ENCODE results near the gene CYB5R4. TPM values are rescaled to one million over a fixed set of nuclear protein-coding genes. Genes with fewer than 3 reads are reported as not detected.

CYB5R4 gene
- total and polyA plus RNA-seq, 10 of the 15 experiments (the other 5 are each of a cell fraction or from before 2014, with no cell fraction given), result 13.4 to 61.1 (median 27.5) TPM

DNA sequence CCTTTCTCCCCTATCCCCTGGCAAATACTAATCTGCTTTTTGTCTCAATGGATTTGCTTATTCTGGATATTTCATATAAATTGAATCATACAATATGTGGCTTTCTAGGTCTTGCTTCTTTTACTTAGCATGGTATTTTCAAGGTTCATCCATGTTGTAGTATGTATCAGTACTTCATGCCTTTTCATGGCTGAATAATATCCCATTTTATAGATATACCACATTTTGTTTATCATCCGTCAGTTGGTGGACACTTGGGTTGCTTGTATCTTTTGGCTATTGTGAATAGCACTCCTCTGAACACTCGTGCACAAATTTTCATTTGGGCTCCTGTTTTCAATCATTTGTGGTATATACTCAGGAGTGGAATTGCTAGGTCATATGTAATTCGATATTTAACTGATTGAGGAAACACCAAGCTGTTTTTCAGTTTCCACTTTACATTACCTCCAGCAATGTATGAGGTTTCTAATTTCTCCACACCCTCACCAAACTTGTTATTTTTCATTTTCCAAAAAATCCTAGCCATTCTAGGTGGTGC is 36.8 kb upstream of the CYB5R4 start (continued):
- TF ChIP-seq PAX8 (IDR thresholded peaks at IDR 0.05), result no peak

DNA sequence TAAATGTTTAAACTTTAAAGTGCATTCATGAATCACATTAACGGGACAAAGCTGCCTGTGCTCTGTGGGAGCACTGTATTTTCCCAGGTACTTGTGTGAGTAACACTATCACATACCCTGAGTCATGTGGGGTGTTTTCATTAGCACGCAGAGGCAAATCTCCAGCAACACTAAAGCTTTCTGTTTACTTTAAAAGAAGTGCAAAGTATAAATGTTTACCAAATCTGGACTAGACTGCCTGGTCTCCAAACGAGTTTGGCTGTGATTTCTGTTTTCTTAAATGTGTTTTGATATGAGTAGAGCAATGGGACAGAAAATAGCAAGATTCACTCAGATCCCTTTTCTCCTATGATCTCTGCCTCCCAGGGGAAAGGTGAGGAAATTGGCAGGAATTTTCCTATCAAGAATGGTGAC is 35.1 kb upstream of the CYB5R4 start:
- FAIRE-seq (no peak), DNase-seq (ENCODE audit: low read depth, low spot score) (no peak), ATAC-seq (no peak)
- no peak overlapping the region for H3K4me2 ChIP-seq (ENCODE audit: control insufficient read depth, insufficient read depth)
- ChIA-PET CTCF (no interaction called here), RAD21 (ENCODE audit: unreplicated experiment) (no interaction called here), POLR2A (no interaction called here), SMC1A (ENCODE audit: uncharacterized antibody, unreplicated experiment) (no interaction called here)
- H4K20me1 ChIP-seq (ENCODE audit: control insufficient read depth, insufficient read depth), result no peaks in the 10 kb centered on the region
- BruUV-seq (replicated peaks), result no TSS peak
- no peaks in the 10 kb centered on the region for H3K36me3 ChIP-seq (ENCODE audit: control insufficient read depth in 2 of 2, insufficient read depth in 2 of 2, low read length in 1 of 2)
- H3K27ac ChIP-seq (ENCODE audit: control insufficient read depth, insufficient read depth), result no peak overlapping the region
- 0% methylated on average over 3 of the region's 3 CpGs for WGBS (ENCODE audit: insufficient coverage, insufficient replicate concordance, low lambda C conversion rate, missing lambda C conversion rate)
- H3K4me3 ChIP-seq, result no peak overlapping the region
- no peak overlapping the region for H3K9ac ChIP-seq (ENCODE audit: control insufficient read depth, insufficient read depth, low read length)
- H3K79me2 ChIP-seq (ENCODE audit: control insufficient read depth, insufficient read depth, low read length), result no peaks in the 10 kb centered on the region
- in situ Hi-C loops (cut with MboI), result no loop called here
- no peaks in the 10 kb centered on the region for H3K9me3 ChIP-seq (replicated peaks; ENCODE audit: control insufficient read depth, insufficient read depth, low read length)
- TF ChIP-seq DPF2 (IDR thresholded peaks at IDR 0.05), result no peak
- intact Hi-C loops (cut with micrococcal nuclease; ENCODE audit: unreplicated experiment), result no loop called here
- no peaks in the 10 kb centered on the region for H3K27me3 ChIP-seq (replicated peaks in 1 of 2; ENCODE audit: control insufficient read depth in 2 of 2, insufficient read depth in 2 of 2, low read length in 1 of 2)
- no peaks in the 10 kb centered on the region for H3K4me1 ChIP-seq (ENCODE audit: control insufficient read depth, insufficient read depth, low read length)
- no peak overlapping the region for H2AFZ ChIP-seq (ENCODE audit: control insufficient read depth, low read depth, low read length)

DNA sequence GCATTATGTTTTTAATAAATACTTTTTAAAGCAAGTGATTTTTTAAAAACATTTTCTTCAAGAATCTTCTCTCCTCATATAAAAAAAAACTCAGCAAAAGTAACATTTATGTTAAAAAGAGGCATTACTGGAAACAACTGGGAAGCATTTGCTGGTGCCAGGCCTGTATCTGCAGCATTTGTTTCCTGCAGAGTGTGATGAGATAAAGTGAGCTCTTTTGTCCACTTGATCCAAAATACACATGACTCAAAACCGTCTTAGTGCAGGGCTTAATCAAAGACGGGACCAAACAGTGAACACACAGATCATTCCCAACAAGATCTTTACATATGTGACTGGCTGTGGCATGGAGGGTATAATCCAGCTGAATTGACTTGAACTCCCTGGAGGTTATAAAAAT is 34.7 kb upstream of the CYB5R4 start:
- H3K4me1 ChIP-seq (ENCODE audit: control insufficient read depth, insufficient read depth, low read length), result no peaks in the 10 kb centered on the region
- ChIA-PET CTCF (no interaction called here), SMC1A (ENCODE audit: uncharacterized antibody, unreplicated experiment) (no interaction called here), POLR2A (no interaction called here), RAD21 (ENCODE audit: unreplicated experiment) (no interaction called here)
- no TSS peak for BruUV-seq (replicated peaks)
- no peak for DNase-seq (ENCODE audit: low read depth, low spot score)
- H3K9ac ChIP-seq (ENCODE audit: control insufficient read depth, insufficient read depth, low read length), result no peak overlapping the region
- no peaks in the 10 kb centered on the region for H3K9me3 ChIP-seq (replicated peaks; ENCODE audit: control insufficient read depth, insufficient read depth, low read length)
- no peak overlapping the region for H3K4me2 ChIP-seq (ENCODE audit: control insufficient read depth, insufficient read depth)
- intact Hi-C loops (cut with micrococcal nuclease; ENCODE audit: unreplicated experiment) (no loop called here), in situ Hi-C loops (cut with MboI) (no loop called here)
- no peak for ATAC-seq
- TF ChIP-seq RAD51 (IDR thresholded peaks at IDR 0.05), result no peak
- no peak for TF ChIP-seq E2F4 (IDR thresholded peaks at IDR 0.05; ENCODE audit: low read depth, low read length)
- no peak for TF ChIP-seq MTA3 (IDR thresholded peaks at IDR 0.05; ENCODE audit: borderline replicate concordance, low read length)
- no peaks in the 10 kb centered on the region for H3K79me2 ChIP-seq (ENCODE audit: control insufficient read depth, insufficient read depth, low read length)
- no peak overlapping the region for H3K27ac ChIP-seq (ENCODE audit: control insufficient read depth, insufficient read depth)
- no peak overlapping the region for H2AFZ ChIP-seq (ENCODE audit: control insufficient read depth, low read depth, low read length)
- no peaks in the 10 kb centered on the region for H3K36me3 ChIP-seq (ENCODE audit: control insufficient read depth in 2 of 2, insufficient read depth in 2 of 2, low read length in 1 of 2)
- 7% methylated on average over 2 of the region's 2 CpGs for WGBS (ENCODE audit: insufficient coverage, insufficient replicate concordance, low lambda C conversion rate, missing lambda C conversion rate)
- H3K4me3 ChIP-seq, result no peak overlapping the region
- no peaks in the 10 kb centered on the region for H3K27me3 ChIP-seq (replicated peaks in 1 of 2; ENCODE audit: control insufficient read depth in 2 of 2, insufficient read depth in 2 of 2, low read length in 1 of 2)
- FAIRE-seq, result no peak
- no peaks in the 10 kb centered on the region for H4K20me1 ChIP-seq (ENCODE audit: control insufficient read depth, insufficient read depth)

Data from GM12878 (cell line).